B cell (primary cell): ENCODE results near the gene EYS. TPM values are rescaled to one million over a fixed set of nuclear protein-coding genes. Genes with fewer than 3 reads are reported as not detected.

Source experiments
- ATAC-seq: fragments of 200-7000 bp; cut with Tn5 transposase; one replicate; pipeline ENCODE4 v1.10.0; 2021; ENCODE audit warnings: low read depth, mild to moderate bottlenecking, moderate number of reproducible peaks, moderate library complexity
- CTCF ChIA-PET: fragments of 350-600 bp; sonication (Branson Sonifier 250); formaldehyde crosslinking; loops from one replicate; lab custom pipeline; 2021; ENCODE audit warnings: antibody characterized with exemption, inconsistent platforms; lab: Charles Lee
- POLR2A ChIA-PET: fragments of 350-600 bp; sonication (Branson Sonifier 250); formaldehyde crosslinking; loops from one replicate; lab custom pipeline; 2021; ENCODE audit warnings: antibody characterized with exemption; lab: Charles Lee
- DNase-seq: peaks from one replicate; pipeline ENCODE4 v3.0.0; 2013
- H2AFZ ChIP-seq: 2 replicates; pipeline ENCODE4 v1.6.1; 2012; ENCODE audit warnings: mild to moderate bottlenecking, low read depth, low read length; ENCODE audit not compliant: insufficient read depth, poor library complexity, severe bottlenecking
- H3K27ac ChIP-seq, 2 donors: 1 replicate in 1 of 2; 2 replicates in 1 of 2; pipeline ENCODE4 v1.5.1; 2012 to 2013; ENCODE audit warnings: low read length in 2 of 2, mild to moderate bottlenecking in 2 of 2, moderate library complexity in 1 of 2
- H3K27me3 ChIP-seq, 4 experiments: fragments of 200-600 bp in 1 of 4; sonication (generic) in 1 of 4; replicated peaks in 1 of 4; 1 replicate in 2 of 4; 2 replicates in 2 of 4; pipeline versions ENCODE4 v1.6.1 to v1.7.0; 2013 to 2016; ENCODE audit warnings: low read length in 3 of 4, mild to moderate bottlenecking in 2 of 4, mixed read lengths in 1 of 4, moderate library complexity in 1 of 4; ENCODE audit not compliant: insufficient read depth in 4 of 4, control insufficient read depth in 3 of 4; ENCODE audit errors: control extremely low read depth in 1 of 4
- H3K36me3 ChIP-seq, 2 experiments: replicated peaks in 1 of 2; 1 replicate in 1 of 2; 2 replicates in 1 of 2; pipeline versions ENCODE4 v1.6.1 to v1.7.1; 2013; ENCODE audit warnings: low read length in 1 of 2; ENCODE audit not compliant: insufficient read depth in 2 of 2, control insufficient read depth in 1 of 2; ENCODE audit errors: control extremely low read depth in 1 of 2, extremely low read depth in 1 of 2
- H3K4me1 ChIP-seq, 2 donors: fragments of 200-600 bp in 1 of 2; sonication (generic) in 1 of 2; 1 replicate in 1 of 2; 2 replicates in 1 of 2; pipeline versions ENCODE4 v1.5.1 to v1.6.1; 2013 to 2017; ENCODE audit warnings: low read length in 2 of 2; ENCODE audit not compliant: control insufficient read depth in 2 of 2, insufficient read depth in 2 of 2
- H3K4me2 ChIP-seq: replicated peaks from 2 replicates; pipeline ENCODE3; 2012; ENCODE audit warnings: mild to moderate bottlenecking, low read depth, low read length; ENCODE audit not compliant: poor library complexity, severe bottlenecking
- H3K4me3 ChIP-seq, 5 experiments: fragments of 200-600 bp in 1 of 5; sonication (generic) in 1 of 5; 1 replicate in 3 of 5; 2 replicates in 2 of 5; pipeline versions ENCODE4 v1.5.1 to v1.7.0; 2011 to 2016; ENCODE audit warnings: low read length in 4 of 5, mild to moderate bottlenecking in 4 of 5, low read depth in 2 of 5, control low read depth in 1 of 5, moderate library complexity in 1 of 5; ENCODE audit not compliant: insufficient read depth in 1 of 5; ENCODE audit errors: control extremely low read depth in 1 of 5, extremely low read depth in 1 of 5
- H3K79me2 ChIP-seq: fragments of 200-600 bp; sonication (generic); one replicate; pipeline ENCODE4 v1.6.0; 2016; ENCODE audit warnings: low read length; ENCODE audit not compliant: control insufficient read depth, insufficient read depth
- H3K9ac ChIP-seq: fragments of 200-600 bp; sonication (generic); 2 replicates; pipeline ENCODE4 v1.6.1; 2017; ENCODE audit warnings: mild to moderate bottlenecking, low read length, moderate library complexity
- H3K9me3 ChIP-seq, 3 donors: one replicate each; pipeline versions ENCODE4 v1.6.1 to v1.7.1; 2013; ENCODE audit warnings: low read length in 2 of 3; ENCODE audit not compliant: control insufficient read depth in 2 of 3, insufficient read depth in 1 of 3; ENCODE audit errors: control extremely low read depth in 1 of 3
- H4K20me1 ChIP-seq: 2 replicates; pipeline ENCODE4 v1.6.0; 2012; ENCODE audit warnings: mild to moderate bottlenecking, low read length; ENCODE audit not compliant: insufficient read depth, control insufficient read depth, poor library complexity, severe bottlenecking
- H3K27ac Mint-ChIP-seq: one replicate; pipeline ENCODE4 v1.8.0; 2021; ENCODE audit warnings: mixed read lengths
- H3K27me3 Mint-ChIP-seq: one replicate; pipeline ENCODE4 v1.8.0; 2021; ENCODE audit warnings: mixed read lengths
- H3K4me1 Mint-ChIP-seq: one replicate; pipeline ENCODE4 v1.8.0; 2021; ENCODE audit warnings: mixed read lengths
- H3K4me3 Mint-ChIP-seq: one replicate; pipeline ENCODE4 v1.8.0; 2021; ENCODE audit warnings: mixed read lengths
- H3K9me3 Mint-ChIP-seq: one replicate; pipeline ENCODE4 v1.8.0; 2022; ENCODE audit warnings: mixed read lengths; ENCODE audit not compliant: insufficient read depth
- CTCF ChIP-seq: fragments of 200-600 bp; IDR thresholded peaks from one replicate; pipeline ENCODE4 v1.8.0; 2022; ENCODE audit warnings: antibody characterized with exemption, mild to moderate bottlenecking
- EZH2 ChIP-seq: IDR thresholded peaks from 2 replicates; pipeline ENCODE4 v1.6.1; 2012; ENCODE audit warnings: borderline replicate concordance, low read depth, mild to moderate bottlenecking, moderate library complexity, low read length; ENCODE audit not compliant: insufficient read depth, poor library complexity, severe bottlenecking
- WGBS: methylation state at CpG from one replicate; pipeline ENCODE4 v1.1.5; 2013; ENCODE audit warnings: missing lambda C conversion rate; ENCODE audit not compliant: insufficient coverage; 5-methylcytosine and 5-hydroxymethylcytosine counted together
- intact Hi-C: fragments of 100-400 bp; cut with micrococcal nuclease; formaldehyde crosslinking; loops from one replicate; pipeline ENCODE4 v1.10.0; 2022
- polyA plus RNA-seq: library from polyadenylated mRNA; depleted of rRNA; stranded (reverse); fragments of >200 nt; gene quantifications from 2 replicates; pipeline ENCODE4 v1.2.3, GENCODE V29; 2012
- total RNA-seq, 2 donors: library from RNA; stranded (reverse); fragments of 120-200 nt in 1 of 2; gene quantifications; 1 replicate in 1 of 2; 2 replicates in 1 of 2; pipeline versions ENCODE4 v1.2.3 to v1.2.4, GENCODE V29; 2013 to 2022

EYS gene
- total and polyA plus RNA-seq, 2 donors (not counting 1 experiment from before 2014, with no cell fraction given), result not detected

- whole genome bisulfite sequencing, result no CpG with 5 or more reads among the region's 2 CpGs
- Mint-ChIP-seq H3K27ac (no peak overlapping the region), H3K4me3 (no peak overlapping the region), H3K27me3 (no peaks in the 10 kb centered on the region), H3K4me1 (no peaks in the 10 kb centered on the region), H3K9me3 (no peaks in the 10 kb centered on the region)
- Histone ChIP-seq H3K79me2 (no peaks in the 10 kb centered on the region), H3K36me3 (no peaks in the 10 kb centered on the region), H3K4me1 (no peaks in the 10 kb centered on the region), H3K4me2 (no peak overlapping the region), H3K4me3 (no peak overlapping the region), H4K20me1 (no peaks in the 10 kb centered on the region), H3K27me3 (no peaks in the 10 kb centered on the region), H3K9ac (no peak overlapping the region), H3K9me3 (no peaks in the 10 kb centered on the region), H3K27ac (no peak overlapping the region), H2AFZ (no peak overlapping the region)
- CTCF ChIA-PET, result no interaction called here
- TF ChIP-seq CTCF, result no peak
- no peak for TF ChIP-seq EZH2
- DNase-seq, result no peak
- ATAC-seq, result no peak
- intact Hi-C loops, result no loop called here
- POLR2A ChIA-PET, result no interaction called here
Measured at GRCh38 chr6:64988148-64988547, 718.9 kb downstream of the EYS start.

GRCh38 chr6:64987066-64987465 lies 720.0 kb downstream of the EYS start:
- H3K9ac ChIP-seq, result no peak overlapping the region
- H3K27me3 ChIP-seq, result no peaks in the 10 kb centered on the region
- CTCF ChIA-PET, result no interaction called here
- H3K4me3 Mint-ChIP-seq, result no peak overlapping the region
- POLR2A ChIA-PET, result no interaction called here
- H3K4me3 ChIP-seq, result no peak overlapping the region
- no peak for DNase-seq
- no peaks in the 10 kb centered on the region for H3K9me3 Mint-ChIP-seq
- no peaks in the 10 kb centered on the region for H3K79me2 ChIP-seq
- WGBS, result 93% methylated on average over 2 of the region's 4 CpGs
- H3K4me1 Mint-ChIP-seq, result no peaks in the 10 kb centered on the region
- no peaks in the 10 kb centered on the region for H3K4me1 ChIP-seq
- H3K27ac ChIP-seq, result no peak overlapping the region
- intact Hi-C loops, result no loop called here
- H3K9me3 ChIP-seq, result no peaks in the 10 kb centered on the region
- H3K27me3 Mint-ChIP-seq, result no peaks in the 10 kb centered on the region
- no peak overlapping the region for H3K4me2 ChIP-seq
- H2AFZ ChIP-seq, result no peak overlapping the region
- H3K36me3 ChIP-seq, result no peaks in the 10 kb centered on the region
- no peak overlapping the region for H3K27ac Mint-ChIP-seq
- ATAC-seq, result no peak
- H4K20me1 ChIP-seq, result no peaks in the 10 kb centered on the region
- TF ChIP-seq CTCF (no peak), EZH2 (no peak)
